Left renal cortex interstitium (tissue), 4 donors: ENCODE measurements around the gene AK8. TPM values are rescaled to one million over a fixed set of nuclear protein-coding genes. Genes with fewer than 3 reads are reported as not detected.
"Not testable (repeated sequence)": the region's sequence is repeated elsewhere in the genome, so short reads cannot be mapped to it uniquely, and the experiment has no call there.

ENCODE experiments used
- DNase-seq, 4 donors: peaks; one replicate each; pipeline ENCODE4 v3.0.0-alpha.2; 2013; ENCODE audit warnings: low read depth in 4 of 4, low spot score in 2 of 4, missing footprints in 1 of 4
- polyA plus RNA-seq, 4 donors: library from polyadenylated mRNA; unstranded; fragments of 120-200 nt; gene quantifications; one replicate each; pipeline ENCODE4 v1.2.1, GENCODE V29; 2013; ENCODE audit not compliant: insufficient read length in 4 of 4

AK8 gene
- polyA plus RNA-seq, 4 donors, result 2.9 to 4.0 (median 3.7) TPM

DNA sequence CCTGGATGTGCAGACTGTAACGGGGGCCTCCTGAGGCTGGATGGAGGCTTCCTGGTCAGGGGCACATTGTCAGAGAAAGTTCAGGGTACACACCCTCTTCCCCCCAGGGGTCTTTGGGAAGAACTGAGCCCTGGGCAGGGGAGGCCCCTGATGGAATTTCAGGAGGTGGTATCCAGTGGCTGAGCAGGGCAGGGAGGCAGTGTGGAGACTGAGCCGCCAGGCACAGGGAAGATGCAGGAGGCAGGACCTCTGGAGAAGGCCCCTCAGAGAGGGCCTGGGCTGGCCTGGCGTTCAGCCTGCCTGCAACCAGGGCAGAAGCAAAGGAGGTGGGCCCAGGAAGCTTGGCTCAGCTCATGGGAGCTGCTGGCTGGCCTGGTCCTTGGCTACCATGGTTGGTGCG, 154.3 kb downstream of the AK8 start:
- no peak for DNase-seq

DNA sequence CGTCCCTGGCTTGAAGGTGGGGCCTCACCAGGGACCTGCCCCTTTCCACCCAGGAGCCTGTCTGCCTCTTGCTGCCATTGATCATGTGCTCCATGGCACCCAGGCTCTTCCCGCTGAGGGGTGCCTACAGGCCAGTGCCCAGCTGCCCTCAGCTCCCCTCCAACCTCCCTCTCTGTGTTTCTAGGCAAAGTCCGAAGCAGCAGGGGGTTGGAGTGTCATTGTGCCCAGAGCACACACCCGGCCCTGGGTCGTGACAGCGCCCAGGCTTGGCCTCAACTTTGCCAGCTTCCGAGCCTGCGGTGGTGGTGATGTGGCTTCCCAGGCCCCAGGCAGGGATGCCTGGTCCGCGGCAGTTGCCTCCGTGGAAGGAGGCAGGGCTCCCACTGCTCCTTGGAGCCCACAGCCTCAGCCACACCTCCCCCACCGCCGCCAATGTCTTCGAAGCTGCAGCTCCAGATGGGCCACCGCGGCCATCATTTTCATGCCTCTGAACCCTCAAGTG, 155.5 kb downstream of the AK8 start:
- no peak for DNase-seq

DNA sequence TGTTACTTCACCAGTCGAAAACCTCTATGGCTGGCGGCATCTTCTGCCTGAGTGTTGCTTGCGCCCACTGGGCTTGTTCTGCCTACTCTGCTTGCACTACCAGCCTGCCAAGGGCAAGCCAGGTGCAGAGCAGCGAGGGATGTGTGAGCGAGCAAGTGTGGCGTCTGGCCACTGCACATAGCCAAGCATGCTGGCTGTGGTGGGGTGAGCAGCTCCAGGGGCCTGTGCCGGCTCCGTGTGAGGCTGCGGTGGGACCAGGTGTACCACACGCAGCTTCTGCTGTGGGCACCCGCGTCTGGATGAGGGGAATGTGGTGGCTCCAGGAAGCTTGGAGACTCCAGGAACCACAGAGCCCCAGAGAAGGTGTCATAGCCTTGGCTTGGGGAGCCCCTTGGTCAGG, 156.4 kb downstream of the AK8 start:
- no peak for DNase-seq

DNA sequence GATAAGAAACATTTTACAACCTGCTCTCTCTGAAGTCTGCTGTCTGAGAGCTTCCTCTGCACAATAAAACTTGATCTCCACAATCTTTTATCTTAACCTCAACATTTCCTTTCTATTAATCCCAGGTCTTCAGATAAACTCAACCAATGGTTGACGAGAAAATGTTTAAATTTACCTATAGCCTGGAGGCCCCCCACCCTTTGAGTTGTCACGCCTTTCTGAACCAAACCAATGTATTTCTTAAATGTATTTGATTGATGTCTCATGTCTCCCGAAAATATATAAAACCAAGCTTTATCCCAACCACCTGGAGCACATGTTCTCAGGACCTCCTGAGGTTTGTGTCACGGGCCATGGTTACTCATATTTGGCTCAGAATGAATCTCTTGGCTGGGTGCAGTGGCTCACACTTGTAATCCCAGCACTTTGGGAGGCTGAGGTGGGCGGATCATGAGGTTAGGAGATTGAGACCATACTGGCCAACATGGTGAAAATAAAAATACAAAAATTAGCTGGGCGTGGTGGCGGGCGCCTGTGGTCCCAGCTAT, 159.6 kb downstream of the AK8 start:
- not testable (repeated sequence) for DNase-seq

DNA sequence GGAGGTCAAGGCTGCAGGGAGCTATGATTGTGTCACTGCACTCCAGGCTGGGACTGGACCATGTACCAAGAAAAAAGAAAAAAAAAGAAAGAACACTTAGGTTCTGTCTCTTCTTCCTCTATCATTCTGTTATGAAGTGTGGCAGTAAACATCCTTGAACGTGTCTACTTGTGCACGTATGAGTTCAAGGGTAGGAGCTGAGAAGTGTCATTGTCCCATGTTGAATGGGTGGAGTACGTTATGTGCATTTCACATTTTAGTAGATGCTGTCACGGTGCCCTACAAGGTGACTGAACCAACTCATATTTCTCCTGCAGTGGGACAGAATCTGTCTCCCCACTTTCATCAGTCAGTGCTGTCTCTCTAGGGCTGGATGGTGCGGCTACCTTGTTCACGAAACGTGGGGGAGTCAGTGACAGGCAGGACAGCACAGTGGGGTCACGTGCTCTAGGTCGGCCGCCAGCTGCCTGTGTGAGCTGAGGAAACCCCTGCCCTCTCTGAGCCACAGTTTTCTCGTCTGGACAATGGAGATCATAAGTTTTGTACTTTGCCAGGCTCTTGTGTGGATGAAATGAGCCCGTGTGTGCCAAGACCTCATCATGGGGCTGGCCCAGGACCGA, 160.6 kb downstream of the AK8 start:
- DNase-seq, result no peak

DNA sequence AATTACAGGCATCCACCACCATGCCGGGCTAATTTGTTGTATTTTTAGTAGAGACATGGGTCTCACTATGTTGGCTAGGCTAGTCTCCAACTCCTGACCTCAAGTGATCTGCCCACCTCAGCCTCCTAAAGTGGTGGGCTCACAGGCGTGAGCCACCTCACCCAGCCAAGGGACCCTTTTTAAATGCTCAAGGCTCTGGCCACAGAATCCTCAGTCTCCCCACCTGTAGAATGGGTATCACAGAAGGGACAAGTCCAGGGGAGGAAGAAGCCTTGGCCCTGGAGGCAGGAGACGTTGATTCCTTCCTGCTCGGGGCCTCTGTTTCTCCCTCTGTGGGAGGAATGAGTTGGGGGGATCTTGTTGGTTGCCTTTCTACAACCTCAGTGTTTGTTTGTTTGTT, 162.1 kb downstream of the AK8 start:
- DNase-seq, result no peak

DNA sequence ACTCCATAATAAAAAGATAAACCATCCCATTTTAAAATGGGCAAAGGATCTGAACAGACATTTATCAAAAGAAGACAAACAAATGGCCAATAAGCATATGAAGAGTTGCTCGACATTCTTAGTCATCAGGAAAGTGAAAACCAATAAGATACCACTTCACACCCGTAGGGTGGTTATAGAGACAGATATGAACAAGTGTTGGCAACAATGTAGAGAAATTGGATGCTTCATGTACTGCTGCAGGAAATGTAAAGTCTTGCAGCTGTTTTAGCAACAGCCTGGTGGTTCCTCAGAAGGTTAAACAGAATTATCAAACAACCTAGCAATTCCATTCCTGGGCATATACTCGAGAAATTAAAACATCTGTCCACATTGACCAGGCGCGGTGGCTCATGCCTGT, 165.3 kb downstream of the AK8 start:
- DNase-seq, result no peak

DNA sequence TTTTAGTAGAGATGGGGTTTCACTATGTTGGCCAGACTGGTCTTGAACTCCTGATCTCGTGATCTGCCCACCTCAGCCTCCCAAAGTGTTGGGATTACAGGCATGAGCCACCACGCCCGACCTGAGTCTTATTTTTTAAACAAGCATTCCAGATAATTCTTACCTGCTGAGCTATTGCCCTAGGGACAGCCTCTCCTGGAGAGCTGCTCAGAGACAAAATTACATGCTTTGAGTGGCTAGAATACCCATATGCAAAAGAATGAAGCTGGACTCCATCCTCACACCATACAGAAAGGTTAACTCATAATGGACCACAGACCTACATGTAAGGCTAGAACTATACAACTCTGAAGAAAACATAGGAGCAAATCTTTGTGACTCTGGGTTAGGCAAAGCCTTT, 166.2 kb downstream of the AK8 start:
- no peak for DNase-seq

DNA sequence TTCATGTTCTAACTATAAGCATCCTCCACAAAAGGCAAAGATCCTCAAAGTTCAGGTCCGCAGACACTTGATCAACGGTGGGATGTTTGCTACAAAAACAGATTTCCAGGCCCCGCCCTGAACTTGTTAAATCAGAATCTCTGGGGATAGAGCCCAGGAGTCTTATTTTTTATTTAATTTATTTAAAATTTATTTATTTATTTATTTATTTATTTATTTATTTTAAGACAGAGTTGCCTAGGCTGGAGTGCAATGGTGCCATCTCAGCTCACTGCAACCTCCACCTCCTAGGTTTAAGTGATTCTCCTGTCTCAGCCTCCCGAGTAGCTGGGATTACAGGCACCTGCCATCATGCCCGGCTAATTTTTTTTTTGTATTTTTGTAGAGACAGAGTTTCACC, 166.9 kb downstream of the AK8 start:
- not testable (repeated sequence) for DNase-seq

DNA sequence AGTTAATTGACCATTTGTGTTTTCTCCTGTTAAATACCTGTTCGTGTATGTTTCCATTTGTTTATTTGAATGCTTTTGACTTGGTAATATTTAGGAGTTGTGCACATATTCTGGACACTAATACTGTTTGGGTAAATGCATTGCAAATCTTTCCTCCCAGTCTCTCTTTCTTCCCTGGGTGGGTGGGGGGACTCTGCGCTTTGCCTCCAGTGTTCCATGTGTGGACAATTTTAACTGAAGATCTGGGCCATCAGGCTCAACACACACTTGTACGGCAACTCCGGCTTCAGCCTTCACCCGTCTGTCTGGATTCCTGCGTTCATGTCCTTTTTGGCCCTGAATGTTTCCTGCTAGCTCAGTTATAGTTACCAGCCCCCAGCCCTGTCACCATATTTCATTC, 167.8 kb downstream of the AK8 start:
- no peak for DNase-seq

DNA sequence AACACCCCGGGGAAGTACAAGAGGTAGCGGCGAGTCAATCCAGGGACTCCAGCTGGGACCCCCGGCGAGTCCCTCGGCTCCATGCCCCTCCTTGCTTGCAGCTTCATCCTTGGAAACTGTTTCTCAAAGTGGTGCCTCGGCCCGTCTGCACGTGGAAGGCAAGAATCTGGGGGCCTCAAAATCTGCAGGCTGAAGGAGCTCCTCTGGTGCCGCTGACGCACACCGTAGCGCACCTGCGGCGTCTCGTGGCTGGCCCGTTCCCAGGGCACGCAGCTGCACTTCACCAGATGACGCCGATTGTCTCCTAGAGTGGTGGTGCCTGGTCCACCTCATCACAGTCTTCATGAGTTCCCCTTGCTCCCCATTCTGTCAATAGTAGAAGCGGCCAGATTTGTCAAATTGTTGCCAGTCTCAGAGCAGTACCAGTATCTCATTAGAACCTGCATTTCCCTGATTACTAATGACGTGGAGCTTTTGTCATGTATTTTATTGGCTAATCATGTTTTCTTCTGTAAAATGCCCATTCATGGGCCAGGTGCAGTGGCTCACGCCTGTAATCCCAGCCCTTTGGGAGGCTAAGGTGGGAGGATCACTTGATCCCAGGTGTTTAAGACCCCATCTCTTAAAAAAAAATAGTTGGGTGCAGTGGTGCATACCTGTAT, 169.2 kb downstream of the AK8 start:
- no peak for DNase-seq

DNA sequence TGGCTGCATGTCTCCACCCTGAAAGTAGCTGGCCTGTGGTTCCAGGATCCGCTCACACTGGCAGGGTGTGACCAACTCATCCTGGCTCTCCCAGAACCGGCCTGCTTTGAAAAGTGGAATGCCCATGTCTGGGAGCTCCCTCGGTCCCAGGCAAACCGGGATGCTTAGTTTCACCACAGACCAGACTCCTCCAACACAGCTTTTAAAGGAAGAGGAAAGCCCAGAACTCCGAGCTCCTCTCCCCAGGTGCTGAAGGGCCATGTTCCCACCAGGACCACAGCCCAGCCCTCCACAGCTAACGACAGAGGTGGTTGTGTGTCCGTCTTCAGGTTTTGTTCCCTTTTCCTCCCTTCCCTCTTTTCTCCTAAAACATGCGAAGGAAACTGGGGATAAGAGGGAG, 169.8 kb downstream of the AK8 start:
- no peak for DNase-seq

DNA sequence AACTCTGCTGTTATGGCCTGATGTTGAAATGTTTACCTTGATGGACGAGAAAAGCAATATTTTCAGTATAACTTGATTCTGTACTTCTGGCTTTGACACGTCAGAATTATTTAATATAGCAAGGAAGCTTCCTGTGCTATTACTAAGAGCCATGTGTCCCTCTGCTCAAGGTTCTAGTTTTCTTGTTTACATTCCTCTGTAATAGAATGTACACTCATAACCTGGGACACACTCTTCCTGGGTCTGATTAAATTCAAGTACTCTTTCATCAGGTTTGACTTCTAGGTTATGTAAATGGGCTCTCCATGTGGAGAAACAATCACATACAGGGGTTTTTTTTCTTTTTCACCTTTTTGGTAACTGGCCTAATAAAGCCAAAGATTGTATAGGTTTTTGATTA, 174.7 kb downstream of the AK8 start:
- no peak for DNase-seq

DNA sequence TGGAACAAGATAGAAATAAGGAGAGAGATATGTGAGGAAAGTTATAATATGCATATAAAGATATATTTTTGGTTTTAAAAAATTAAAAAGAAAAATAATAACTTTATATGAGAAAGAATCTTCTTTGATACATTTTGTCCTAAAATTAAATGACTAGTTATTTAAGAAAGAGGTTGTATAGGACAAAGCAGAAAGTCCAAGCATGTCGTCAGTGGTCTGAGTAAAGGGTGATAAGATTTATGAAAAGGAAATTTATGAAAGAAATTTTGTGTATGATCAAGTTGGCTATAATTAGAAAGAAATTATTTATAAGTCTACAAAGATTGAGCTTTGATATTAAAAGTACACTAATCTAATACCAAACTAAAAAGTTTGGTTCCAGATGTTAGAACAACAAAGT, 175.8 kb downstream of the AK8 start:
- DNase-seq, result no peak

DNA sequence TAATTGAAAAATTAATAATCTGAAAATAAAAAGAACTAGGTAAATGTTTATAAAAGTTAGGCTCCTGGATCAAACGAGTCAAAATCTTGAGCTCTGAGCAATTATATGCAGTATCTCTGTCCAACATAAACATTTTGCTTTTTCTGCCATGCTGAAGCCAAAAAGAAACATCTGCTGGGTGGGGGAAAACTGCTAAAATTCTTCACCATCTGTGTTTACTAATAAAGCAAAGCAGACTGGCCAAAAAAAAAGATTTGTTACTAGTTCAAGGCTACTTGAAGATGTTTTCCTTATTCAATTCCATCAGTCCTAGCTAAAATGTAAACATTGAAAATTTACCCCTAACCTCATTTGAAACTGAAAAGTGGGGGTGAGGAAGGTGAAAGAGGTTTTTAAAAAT, 178.1 kb downstream of the AK8 start:
- DNase-seq, result peak in 1 of 4 donors; percentile 20

DNA sequence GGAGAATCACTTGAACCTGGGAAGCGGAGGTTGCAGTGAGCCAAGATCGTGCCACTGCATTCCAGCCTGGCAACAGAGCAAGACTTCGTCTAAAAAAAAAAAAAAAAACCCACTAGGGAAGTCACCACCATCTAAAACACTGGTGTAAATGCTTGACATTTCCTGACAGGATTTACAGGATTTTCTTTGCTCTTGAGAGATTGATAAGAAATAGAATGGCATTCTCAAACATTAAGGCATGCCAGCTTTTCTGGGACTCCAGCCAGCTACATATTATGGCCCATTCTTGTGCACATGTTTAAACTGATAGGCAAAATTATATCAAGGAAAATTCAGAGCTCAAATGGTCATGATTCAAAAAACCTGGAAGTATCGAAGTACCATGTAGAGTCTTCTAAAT, 179.1 kb downstream of the AK8 start:
- no peak for DNase-seq

DNA sequence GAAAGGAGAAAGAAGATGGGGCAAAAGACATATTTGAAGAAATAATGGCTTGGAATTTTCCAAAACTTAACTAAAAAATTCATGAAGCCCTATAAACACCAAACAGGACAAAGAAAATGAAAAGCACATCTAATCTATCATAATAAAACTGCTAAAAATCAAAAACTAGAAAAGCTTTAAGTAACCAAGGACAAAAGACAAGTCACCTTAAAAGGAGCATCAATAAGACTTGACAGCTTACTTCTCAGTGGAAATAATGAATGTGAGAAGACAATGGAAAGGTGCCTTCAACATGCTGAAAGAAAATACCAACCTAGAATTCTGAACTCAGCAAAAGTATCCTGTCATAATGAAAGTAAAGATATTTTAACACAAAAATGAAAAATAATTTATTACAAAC, 180.9 kb downstream of the AK8 start:
- DNase-seq, result no peak

DNA sequence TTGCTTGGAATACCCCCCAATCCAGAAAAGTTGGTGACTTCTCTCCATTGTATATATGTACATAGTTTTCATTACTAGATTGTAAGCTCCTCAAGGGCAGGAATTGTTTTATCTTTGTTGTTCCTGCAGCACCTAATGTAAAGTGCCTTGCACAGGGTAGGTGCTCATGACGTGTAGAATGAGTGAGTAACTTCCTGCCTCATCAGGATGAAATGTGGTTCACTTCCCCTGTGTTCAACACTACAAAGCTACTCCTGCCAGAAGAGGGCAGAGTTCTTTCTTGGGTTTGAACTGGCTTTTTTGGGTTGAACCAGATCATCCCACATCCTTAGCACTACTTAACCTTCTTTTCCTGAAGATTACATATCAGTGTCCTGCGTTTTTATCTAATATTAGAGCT, 183.9 kb downstream of the AK8 start:
- no peak for DNase-seq

DNA sequence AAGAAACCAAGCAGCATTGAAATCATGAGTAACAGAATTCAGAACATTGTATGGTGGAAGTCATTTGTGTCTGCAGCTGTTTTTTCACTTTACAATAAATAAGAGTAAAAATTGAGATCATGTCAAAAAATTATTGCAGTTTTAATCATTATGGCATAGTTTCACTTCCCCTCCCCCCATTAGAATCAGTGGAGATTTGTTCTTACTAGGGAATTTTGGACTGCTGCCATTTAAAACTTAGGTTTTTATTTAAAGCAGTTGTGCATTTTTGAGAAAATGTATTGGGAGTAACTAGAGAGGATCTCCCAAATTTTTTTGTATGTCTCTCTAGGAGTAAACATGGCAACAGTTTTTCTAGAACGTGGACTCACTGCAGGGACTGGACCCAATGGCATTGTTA, 187.4 kb downstream of the AK8 start:
- no peak for DNase-seq

DNA sequence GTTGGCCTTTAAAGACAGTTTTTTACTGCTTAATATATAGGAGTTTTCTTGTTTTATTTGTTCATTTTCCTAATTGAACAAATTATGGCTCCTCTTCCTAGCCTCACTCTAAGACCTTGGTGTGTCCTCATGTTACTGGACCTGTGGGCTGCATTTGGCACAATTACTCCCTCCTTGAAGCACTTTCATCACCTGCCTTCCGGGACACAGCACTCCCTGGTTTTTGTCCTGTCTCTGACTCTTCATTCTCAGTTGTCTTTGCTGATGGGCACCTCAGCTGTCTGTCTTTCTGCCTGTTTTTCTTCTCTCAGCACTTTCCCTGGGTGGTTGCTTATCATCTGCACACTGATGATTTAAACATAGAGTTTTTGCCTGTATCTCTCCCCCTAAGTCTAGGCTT, 194.2 kb downstream of the AK8 start:
- no peak for DNase-seq

DNA sequence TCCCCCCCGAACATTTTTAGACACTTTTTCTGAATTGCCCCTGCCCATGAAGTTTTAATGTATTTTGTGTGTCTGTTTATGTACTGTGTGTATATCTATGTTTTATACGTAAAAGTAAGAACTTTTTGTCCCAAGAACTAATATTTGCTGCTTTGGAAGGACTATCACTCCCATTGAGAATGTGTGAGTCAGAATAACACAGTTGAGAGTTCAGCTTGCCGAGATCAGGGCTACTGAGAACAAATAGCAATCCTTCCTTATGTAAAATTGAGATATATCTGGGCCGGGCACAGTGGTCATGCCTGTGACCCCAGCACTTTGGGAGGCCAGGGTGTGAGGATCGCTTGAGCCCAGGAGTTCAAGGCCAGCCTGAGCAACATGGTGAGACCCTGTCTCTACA, 196.5 kb downstream of the AK8 start:
- no peak for DNase-seq

DNA sequence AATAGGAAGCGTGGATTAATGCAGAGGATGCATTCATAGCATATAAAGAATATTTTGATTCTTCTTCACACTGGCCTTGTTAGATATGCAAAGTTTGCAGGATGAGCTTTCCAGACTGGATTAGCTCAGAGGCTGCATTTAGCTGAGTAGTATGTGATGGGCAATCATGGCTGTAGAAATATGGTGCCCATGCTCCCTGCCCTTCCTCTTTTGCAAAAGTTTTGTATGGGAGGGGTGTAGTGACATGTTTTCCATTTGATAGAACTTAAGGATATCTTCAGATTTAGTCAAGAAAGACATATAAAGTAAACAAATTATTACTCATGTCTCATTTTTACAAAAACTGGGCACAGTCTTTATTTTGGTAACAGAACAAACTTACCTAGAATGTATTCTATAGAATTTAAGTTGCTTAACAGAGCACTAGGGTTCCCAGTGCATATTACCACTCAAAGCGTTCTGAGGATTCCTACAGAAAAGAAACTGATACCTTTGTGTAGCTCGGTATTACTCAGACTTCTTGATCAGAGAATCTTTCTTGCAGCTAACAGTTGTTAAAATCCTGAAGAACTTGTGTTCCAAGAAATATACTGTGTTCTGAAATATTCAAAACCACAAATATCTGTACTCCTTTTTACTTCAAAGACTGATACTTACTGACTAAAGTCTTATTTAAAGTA, 198.0 kb downstream of the AK8 start:
- no peak for DNase-seq
